Activated naive CD8-positive, alpha-beta T cell treated with anti-CD3 and anti-CD28 coated beads, Interleukin-2, amount 50 U/mL, for 24 hours (primary cell): ENCODE data around the gene KLF15.

Experiments
- ATAC-seq: fragments of 150-1000 bp; cut with Tn5 transposase; one replicate; pipeline ENCODE4 v1.10.0; 2021
- DNase-seq: peaks from one replicate; pipeline ENCODE4 v3.0.0; 2021
- H3K27ac Mint-ChIP-seq: one replicate; pipeline ENCODE4 v1.8.0; 2021; ENCODE audit warnings: mild to moderate bottlenecking, mixed read lengths
- H3K27me3 Mint-ChIP-seq: one replicate; pipeline ENCODE4 v1.8.0; 2021; ENCODE audit warnings: mixed read lengths
- H3K36me3 Mint-ChIP-seq: one replicate; pipeline ENCODE4 v1.8.0; 2021; ENCODE audit warnings: low read depth, mixed read lengths
- H3K4me1 Mint-ChIP-seq: one replicate; pipeline ENCODE4 v1.8.0; 2021; ENCODE audit warnings: mixed read lengths
- H3K4me3 Mint-ChIP-seq: one replicate; pipeline ENCODE4 v1.8.0; 2021; ENCODE audit warnings: mild to moderate bottlenecking, moderate library complexity, mixed read lengths
- H3K9me3 Mint-ChIP-seq: one replicate; pipeline ENCODE4 v1.8.0; 2021; ENCODE audit warnings: mixed read lengths

The KLF15 gene

GRCh38 chr3:126373682-126374601 lies 16.7 kb upstream of the KLF15 start:
- H3K27me3 Mint-ChIP-seq, result no peaks in the 10 kb centered on the region
- ATAC-seq (no peak), DNase-seq (no peak)
- H3K27ac Mint-ChIP-seq, result no peak overlapping the region
- no peaks in the 10 kb centered on the region for H3K4me1 Mint-ChIP-seq
- no peaks in the 10 kb centered on the region for H3K36me3 Mint-ChIP-seq
- no peak overlapping the region for H3K4me3 Mint-ChIP-seq
- H3K9me3 Mint-ChIP-seq, result no peaks in the 10 kb centered on the region

- DNase-seq (no peak), ATAC-seq (no peak)
- H3K4me3 Mint-ChIP-seq, result no peak overlapping the region
- H3K27me3 Mint-ChIP-seq, result no peaks in the 10 kb centered on the region
- H3K9me3 Mint-ChIP-seq, result no peaks in the 10 kb centered on the region
- H3K27ac Mint-ChIP-seq, result no peak overlapping the region
- no peaks in the 10 kb centered on the region for H3K36me3 Mint-ChIP-seq
- no peaks in the 10 kb centered on the region for H3K4me1 Mint-ChIP-seq
These were observed 16.0 kb upstream of the KLF15 start for GRCh38 chr3:126373146-126373613.

GRCh38 chr3:126372413-126373145 lies 15.4 kb upstream of the KLF15 start:
- Mint-ChIP-seq H3K4me1 (no peaks in the 10 kb centered on the region), H3K27ac (no peak overlapping the region), H3K27me3 (no peaks in the 10 kb centered on the region), H3K9me3 (no peaks in the 10 kb centered on the region), H3K4me3 (no peak overlapping the region), H3K36me3 (no peaks in the 10 kb centered on the region)
- DNase-seq (no peak), ATAC-seq (no peak)

DNA sequence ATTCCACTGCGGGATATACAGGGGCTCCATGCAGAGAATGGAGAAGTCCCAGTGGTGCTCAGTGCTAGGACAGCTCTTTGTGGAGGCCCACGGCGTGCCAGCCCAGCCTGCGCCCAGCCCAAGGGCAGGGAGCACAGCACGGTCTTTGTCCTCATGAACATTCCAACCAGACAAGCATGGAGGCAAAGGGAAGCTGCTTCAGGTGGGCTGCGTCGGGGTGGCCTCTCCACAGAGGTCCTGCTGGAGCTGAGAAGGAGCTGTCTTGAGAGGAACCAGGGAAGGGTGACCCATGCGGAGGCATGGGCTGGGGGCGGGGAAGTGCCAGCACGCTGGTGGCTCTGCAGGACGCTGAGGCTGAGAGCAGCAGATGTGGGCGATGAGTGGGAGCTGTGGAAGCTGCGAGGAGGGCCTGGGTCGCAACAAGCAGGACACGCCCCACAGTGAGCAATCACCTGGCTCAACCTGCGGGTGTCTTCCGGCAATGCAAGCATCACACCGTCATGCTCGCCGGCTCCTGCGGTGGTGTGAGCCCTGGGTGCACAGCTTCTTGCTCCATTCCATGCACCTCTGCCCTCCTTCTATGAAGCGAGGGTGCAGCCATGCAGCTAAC lies 14.0 kb upstream of the KLF15 start:
- ATAC-seq, result no peak
- Mint-ChIP-seq H3K9me3 (no peaks in the 10 kb centered on the region), H3K4me3 (no peak overlapping the region), H3K27me3 (no peaks in the 10 kb centered on the region), H3K4me1 (no peaks in the 10 kb centered on the region), H3K36me3 (no peaks in the 10 kb centered on the region), H3K27ac (no peak overlapping the region)
- no peak for DNase-seq

DNA sequence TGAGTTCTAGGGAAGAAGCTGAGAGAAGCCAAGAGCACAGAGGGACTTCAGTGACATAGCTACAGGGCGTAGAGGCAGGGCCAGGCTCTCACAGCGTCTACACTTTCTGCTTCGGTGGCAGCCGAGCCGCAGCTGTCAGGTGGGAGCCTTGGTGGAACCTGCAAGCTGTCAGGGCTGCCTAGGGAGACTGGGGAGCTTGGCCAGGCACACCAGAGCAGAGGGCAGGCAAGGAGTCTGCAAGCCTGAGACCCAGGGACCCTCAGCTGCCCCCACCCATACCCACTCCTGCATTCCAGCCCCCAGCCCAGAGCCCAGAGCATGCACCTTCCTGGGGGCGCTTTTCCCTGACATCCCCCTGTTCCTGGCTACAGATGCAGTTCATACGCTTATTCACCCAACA lies 13.4 kb upstream of the KLF15 start:
- no peaks in the 10 kb centered on the region for H3K9me3 Mint-ChIP-seq
- H3K4me3 Mint-ChIP-seq, result no peak overlapping the region
- no peak for ATAC-seq
- no peaks in the 10 kb centered on the region for H3K36me3 Mint-ChIP-seq
- no peaks in the 10 kb centered on the region for H3K4me1 Mint-ChIP-seq
- no peak overlapping the region for H3K27ac Mint-ChIP-seq
- DNase-seq, result no peak
- no peaks in the 10 kb centered on the region for H3K27me3 Mint-ChIP-seq

GRCh38 chr3:126370055-126370454 lies 12.8 kb upstream of the KLF15 start:
- H3K4me3 Mint-ChIP-seq, result no peak overlapping the region
- no peaks in the 10 kb centered on the region for H3K9me3 Mint-ChIP-seq

DNA sequence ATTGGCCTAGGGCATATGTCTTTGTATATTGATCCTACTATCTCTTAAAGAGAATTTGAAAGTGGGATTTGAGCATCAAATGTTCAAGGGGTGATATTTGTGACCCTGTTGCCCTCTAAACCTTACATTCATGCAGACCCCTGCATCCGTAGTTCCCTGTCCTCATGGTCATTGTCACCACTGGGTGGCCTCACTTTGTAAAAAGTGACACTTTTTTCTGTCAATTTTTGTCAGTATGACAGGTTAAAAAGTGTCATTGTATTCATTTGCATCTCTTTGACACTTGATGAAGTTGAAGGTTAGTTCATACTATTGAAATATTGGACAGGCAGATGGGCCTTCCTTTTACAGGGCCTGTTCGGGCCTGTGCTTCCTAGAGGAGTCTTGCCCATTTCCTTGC lies 12.3 kb upstream of the KLF15 start:
- Mint-ChIP-seq H3K36me3 (no peaks in the 10 kb centered on the region), H3K9me3 (no peaks in the 10 kb centered on the region), H3K27ac (no peak overlapping the region), H3K4me1 (no peaks in the 10 kb centered on the region), H3K27me3 (no peaks in the 10 kb centered on the region), H3K4me3 (no peak overlapping the region)
- DNase-seq (no peak), ATAC-seq (no peak)

More at GRCh38 chr3:126370055-126370454, 12.8 kb upstream of the KLF15 start:
- ATAC-seq (no peak), DNase-seq (no peak)
- no peaks in the 10 kb centered on the region for H3K36me3 Mint-ChIP-seq
- H3K27ac Mint-ChIP-seq, result no peak overlapping the region
- H3K4me1 Mint-ChIP-seq, result no peaks in the 10 kb centered on the region
- H3K27me3 Mint-ChIP-seq, result no peaks in the 10 kb centered on the region

DNA sequence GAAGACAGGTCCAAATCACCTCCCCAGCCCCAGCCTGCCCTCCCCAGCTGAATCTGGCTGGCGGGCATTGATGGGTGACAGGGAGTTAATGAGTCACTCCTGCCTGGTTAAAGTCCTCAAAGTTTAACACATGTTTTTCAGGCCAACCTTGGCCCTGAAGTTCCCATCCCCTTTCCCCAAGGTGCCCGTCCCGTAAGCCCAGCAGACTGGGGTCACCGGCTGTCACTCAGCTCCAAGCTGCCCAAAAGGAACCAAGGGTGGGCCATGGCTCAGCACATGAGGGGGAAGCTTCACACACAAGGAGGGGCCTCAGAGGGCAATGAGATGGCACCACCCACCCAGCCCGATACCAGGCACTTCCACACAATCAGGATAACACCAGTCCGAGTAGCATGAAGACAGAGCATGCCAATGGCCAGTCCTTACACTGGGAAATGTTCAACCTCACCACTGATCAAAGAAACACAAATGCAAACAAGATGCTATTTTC lies 10.2 kb upstream of the KLF15 start:
- Mint-ChIP-seq H3K27ac (no peak overlapping the region), H3K9me3 (no peaks in the 10 kb centered on the region), H3K4me1 (no peaks in the 10 kb centered on the region), H3K36me3 (no peaks in the 10 kb centered on the region), H3K4me3 (no peak overlapping the region), H3K27me3 (peaks cover 4% of the 10 kb centered on the region)
- no peak for ATAC-seq
- DNase-seq, result no peak

DNA sequence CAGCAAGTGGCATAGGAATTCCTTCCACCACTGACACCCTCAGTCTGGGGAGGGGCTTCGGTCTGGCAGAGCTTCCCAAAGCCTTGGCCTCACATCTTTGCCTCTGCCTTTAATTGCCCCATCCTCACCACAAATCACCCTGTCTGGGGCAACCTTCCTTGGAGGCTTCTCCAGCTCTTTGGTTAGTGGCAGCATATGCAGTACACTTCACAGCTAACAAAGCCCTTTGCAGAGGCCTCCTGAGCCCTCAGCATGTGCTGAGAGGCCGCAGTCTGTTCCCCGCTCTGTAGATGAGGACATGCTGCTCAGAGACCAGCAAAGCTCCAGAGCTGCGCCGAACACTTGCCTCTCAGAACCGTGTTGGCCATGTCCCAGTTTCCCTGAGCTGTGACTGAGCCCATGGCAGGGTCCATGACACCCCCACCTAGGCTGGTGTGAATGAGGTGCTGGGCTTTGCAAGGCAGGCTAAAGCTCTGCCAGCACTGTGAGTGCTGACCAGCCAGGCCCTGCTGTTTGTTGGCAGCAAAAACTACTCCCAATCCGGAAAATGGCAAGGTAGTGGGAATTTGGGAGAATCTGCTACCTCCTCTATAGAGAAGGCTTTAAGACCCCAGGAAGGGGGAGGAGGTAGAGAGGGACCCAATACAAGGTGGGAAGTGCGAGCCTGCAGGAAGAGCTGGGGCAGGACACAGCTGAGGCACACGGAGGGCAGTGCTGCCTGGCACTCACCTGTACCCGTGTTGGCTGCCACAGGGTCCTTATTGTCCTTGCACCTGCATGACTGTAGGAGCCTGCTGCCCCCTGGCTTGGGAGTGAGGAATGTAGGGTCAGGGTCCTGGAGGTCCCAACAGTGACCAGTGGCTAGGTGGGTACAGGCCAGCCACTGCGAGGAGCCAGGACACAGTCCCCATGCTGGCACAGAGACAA lies 8.4 kb upstream of the KLF15 start:
- Mint-ChIP-seq H3K36me3 (no peaks in the 10 kb centered on the region), H3K9me3 (no peaks in the 10 kb centered on the region), H3K4me1 (no peaks in the 10 kb centered on the region), H3K27me3 (peaks cover 13% of the 10 kb centered on the region), H3K27ac (no peak overlapping the region), H3K4me3 (no peak overlapping the region)
- DNase-seq, result no peak
- peak; percentile 8 for ATAC-seq

DNA sequence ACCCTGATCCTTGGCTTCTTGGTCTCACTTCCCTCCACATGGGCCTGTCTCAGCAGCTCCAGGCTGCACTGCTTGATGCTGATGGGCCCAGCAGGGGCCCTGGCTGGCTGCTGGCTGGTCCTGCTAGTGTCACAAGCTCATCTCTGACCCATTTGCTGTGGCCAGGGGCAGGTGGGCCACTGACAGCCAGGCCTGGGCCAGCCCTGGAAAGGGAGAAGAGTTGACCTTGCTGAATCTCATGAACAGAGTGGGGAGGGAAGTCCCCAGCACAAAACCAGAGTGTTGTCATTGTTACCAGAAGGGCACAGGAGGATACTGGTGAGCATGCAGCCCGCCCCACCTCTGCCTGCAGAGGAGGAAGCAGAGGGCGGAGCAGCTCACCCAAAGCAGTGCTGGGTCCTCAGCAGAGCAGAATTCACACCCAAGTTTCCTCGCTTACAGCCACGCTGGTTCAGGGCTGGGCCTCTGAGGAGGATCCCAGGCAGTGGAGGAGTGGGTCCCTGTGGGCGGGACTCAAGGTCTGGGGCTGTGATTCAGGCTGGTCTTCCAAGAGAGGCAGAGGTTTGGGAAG lies 7.6 kb upstream of the KLF15 start:
- H3K27ac Mint-ChIP-seq, result no peak overlapping the region
- no peaks in the 10 kb centered on the region for H3K36me3 Mint-ChIP-seq
- no peak overlapping the region for H3K4me3 Mint-ChIP-seq
- H3K9me3 Mint-ChIP-seq, result no peaks in the 10 kb centered on the region
- no peak for DNase-seq
- no peaks in the 10 kb centered on the region for H3K4me1 Mint-ChIP-seq
- H3K27me3 Mint-ChIP-seq, result peaks cover 17% of the 10 kb centered on the region
- ATAC-seq, result no peak

- peaks cover 23% of the 10 kb centered on the region for H3K27me3 Mint-ChIP-seq
- H3K9me3 Mint-ChIP-seq, result no peaks in the 10 kb centered on the region
- H3K4me1 Mint-ChIP-seq, result no peaks in the 10 kb centered on the region
- H3K36me3 Mint-ChIP-seq, result no peaks in the 10 kb centered on the region
- no peak overlapping the region for H3K27ac Mint-ChIP-seq
- DNase-seq (no peak), ATAC-seq (no peak)
- no peak overlapping the region for H3K4me3 Mint-ChIP-seq
These were observed 7.0 kb upstream of the KLF15 start for GRCh38 chr3:126364130-126364695.

- Mint-ChIP-seq H3K4me1 (peaks cover 8% of the 10 kb centered on the region), H3K9me3 (no peaks in the 10 kb centered on the region), H3K27me3 (peaks cover 42% of the 10 kb centered on the region), H3K27ac (no peak overlapping the region), H3K4me3 (no peak overlapping the region), H3K36me3 (no peaks in the 10 kb centered on the region)
- ATAC-seq (no peak), DNase-seq (no peak)
These were observed 4.0 kb upstream of the KLF15 start for GRCh38 chr3:126361211-126361610.

- no peaks in the 10 kb centered on the region for H3K9me3 Mint-ChIP-seq
- H3K4me3 Mint-ChIP-seq, result no peak overlapping the region
- no peak for ATAC-seq
- H3K36me3 Mint-ChIP-seq, result no peaks in the 10 kb centered on the region
- H3K27me3 Mint-ChIP-seq, result peaks cover 44% of the 10 kb centered on the region
- H3K4me1 Mint-ChIP-seq, result peaks cover 9% of the 10 kb centered on the region
- H3K27ac Mint-ChIP-seq, result no peak overlapping the region
- no peak for DNase-seq
These were observed 3.5 kb upstream of the KLF15 start for GRCh38 chr3:126360714-126361060.
